ENCODE results near the gene G6PC1. TPM values are rescaled to one million over a fixed set of nuclear protein-coding genes. Genes with fewer than 3 reads are reported as not detected.

The G6PC1 gene
- total and polyA plus RNA-seq, 7 experiments from 2014 or later: not detected

GRCh38 chr17:42929497-42929844 is 28.9 kb downstream of the G6PC1 start:
- Mint-ChIP-seq H3K4me1 (peaks cover 0 to 12% (median 4%) of the 10 kb centered on the region in 7 donors), H3K27ac (peak overlapping the region in 1 of 9 donors; percentile 36), H3K27me3 (peaks cover 0 to 6% (median 0%) of the 10 kb centered on the region in 5 donors), H3K4me3 (no peak overlapping the region), H3K36me3 (peaks cover 0 to 4% (median 0%) of the 10 kb centered on the region in 5 donors), H3K9me3 (no peaks in the 10 kb centered on the region)
- no peaks in the 10 kb centered on the region for H3K36me3 ChIP-seq (ENCODE audit: control insufficient read depth in 2 of 3, insufficient read depth in 3 of 3, low read length in 3 of 3)
- no peak overlapping the region for H3K4me3 ChIP-seq (ENCODE audit: low read length)
- no peak for DNase-seq
- no peaks in the 10 kb centered on the region for H3K4me1 ChIP-seq (ENCODE audit: control insufficient read depth in 2 of 2, insufficient read depth in 2 of 2, low read length in 2 of 2)
- intact Hi-C loops (cut with micrococcal nuclease): no loop called here
- POLR2A ChIA-PET: no interaction called here
- H3K27me3 ChIP-seq (ENCODE audit: control insufficient read depth in 2 of 2, insufficient read depth in 2 of 2, low read length in 2 of 2): no peaks in the 10 kb centered on the region
- ATAC-seq: no peak
- CTCF ChIA-PET: no interaction called here
- no peaks in the 10 kb centered on the region for H3K9me3 ChIP-seq (ENCODE audit: control insufficient read depth in 2 of 3, low read length in 3 of 3)
- no peak overlapping the region for H3K27ac ChIP-seq (ENCODE audit: low read depth, low read length)

GRCh38 chr17:42937712-42938596 is 37.4 kb downstream of the G6PC1 start:
- Histone ChIP-seq H3K27me3 (ENCODE audit: control insufficient read depth in 2 of 2, insufficient read depth in 2 of 2, low read length in 2 of 2) (no peaks in the 10 kb centered on the region), H3K27ac (ENCODE audit: low read depth, low read length) (no peak overlapping the region), H3K9me3 (ENCODE audit: control insufficient read depth in 2 of 3, low read length in 3 of 3) (no peaks in the 10 kb centered on the region), H3K36me3 (ENCODE audit: control insufficient read depth in 2 of 3, insufficient read depth in 3 of 3, low read length in 3 of 3) (no peaks in the 10 kb centered on the region), H3K4me3 (ENCODE audit: low read length) (no peak overlapping the region), H3K4me1 (ENCODE audit: control insufficient read depth in 2 of 2, insufficient read depth in 2 of 2, low read length in 2 of 2) (no peaks in the 10 kb centered on the region)
- ATAC-seq (peak; percentile 48), DNase-seq (peak in 5 of 9 donors; percentile 2 to 23 (median 9))
- ChIA-PET CTCF (no interaction called here), POLR2A (no interaction called here)
- no peaks in the 10 kb centered on the region for H3K36me3 Mint-ChIP-seq
- intact Hi-C loops (cut with micrococcal nuclease): no loop called here
- H3K27me3 Mint-ChIP-seq: peaks cover 0 to 17% (median 0%) of the 10 kb centered on the region in 5 donors
- no peak overlapping the region for H3K4me3 Mint-ChIP-seq
- H3K9me3 Mint-ChIP-seq: no peaks in the 10 kb centered on the region
- H3K27ac Mint-ChIP-seq: no peak overlapping the region
- H3K4me1 Mint-ChIP-seq: peaks cover 0 to 2% (median 0%) of the 10 kb centered on the region in 7 donors

- Mint-ChIP-seq H3K4me3 (no peak overlapping the region), H3K27me3 (peaks cover 0 to 5% (median 0%) of the 10 kb centered on the region in 5 donors), H3K27ac (no peak overlapping the region), H3K9me3 (no peaks in the 10 kb centered on the region), H3K4me1 (no peaks in the 10 kb centered on the region), H3K36me3 (peaks cover under 1 to 6% (median 4%) of the 10 kb centered on the region in 5 donors)
- ChIA-PET CTCF (no interaction called here), POLR2A (no interaction called here)
- intact Hi-C loops (cut with micrococcal nuclease): no loop called here
- Histone ChIP-seq H3K27me3 (ENCODE audit: control insufficient read depth in 2 of 2, insufficient read depth in 2 of 2, low read length in 2 of 2) (no peaks in the 10 kb centered on the region), H3K4me3 (ENCODE audit: low read length) (no peak overlapping the region), H3K4me1 (ENCODE audit: control insufficient read depth in 2 of 2, insufficient read depth in 2 of 2, low read length in 2 of 2) (no peaks in the 10 kb centered on the region), H3K9me3 (ENCODE audit: control insufficient read depth in 2 of 3, low read length in 3 of 3) (no peaks in the 10 kb centered on the region), H3K36me3 (ENCODE audit: control insufficient read depth in 2 of 3, insufficient read depth in 3 of 3, low read length in 3 of 3) (peaks cover 0 to 8% (median under 1%) of the 10 kb centered on the region in 3 experiments), H3K27ac (ENCODE audit: low read depth, low read length) (no peak overlapping the region)
- ATAC-seq: no peak
- no peak for DNase-seq
Observed at GRCh38 chr17:42944211-42944610, 43.6 kb downstream of the G6PC1 start.

DNA sequence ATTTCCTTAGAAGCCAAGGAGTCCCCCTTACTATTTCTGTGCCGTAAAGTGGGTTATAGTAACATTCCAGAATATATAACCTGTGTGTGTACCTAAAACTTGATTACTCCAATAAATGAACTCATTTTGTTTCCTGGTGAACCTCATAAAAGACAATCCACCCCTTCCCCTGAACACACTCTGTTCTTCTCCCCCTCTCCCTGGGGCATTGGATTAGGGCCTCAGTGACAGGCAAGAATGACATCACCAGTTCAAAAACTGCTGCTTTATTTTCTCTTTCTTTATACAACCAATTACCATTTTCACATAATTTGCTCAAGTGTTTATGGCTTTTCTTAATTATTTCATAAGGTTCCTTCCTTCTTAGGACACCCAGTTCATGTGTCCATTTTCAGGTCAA is 46.2 kb downstream of the G6PC1 start:
- no peak overlapping the region for H3K4me3 ChIP-seq (ENCODE audit: low read length)
- no peaks in the 10 kb centered on the region for H3K27me3 Mint-ChIP-seq
- DNase-seq (no peak), ATAC-seq (no peak)
- H3K4me1 Mint-ChIP-seq: no peaks in the 10 kb centered on the region
- H3K27me3 ChIP-seq (ENCODE audit: control insufficient read depth in 2 of 2, insufficient read depth in 2 of 2, low read length in 2 of 2): no peaks in the 10 kb centered on the region
- no peak overlapping the region for H3K4me3 Mint-ChIP-seq
- no peaks in the 10 kb centered on the region for H3K9me3 ChIP-seq (ENCODE audit: control insufficient read depth in 2 of 3, low read length in 3 of 3)
- H3K4me1 ChIP-seq (ENCODE audit: control insufficient read depth in 2 of 2, insufficient read depth in 2 of 2, low read length in 2 of 2): no peaks in the 10 kb centered on the region
- intact Hi-C loops (cut with micrococcal nuclease): no loop called here
- POLR2A ChIA-PET: interaction anchor here (0.6 kb wide), 1 partner anchor 523 kb away, joined by 3 read pairs; no protein-coding TSS in a partner anchor
- H3K36me3 ChIP-seq (ENCODE audit: control insufficient read depth in 2 of 3, insufficient read depth in 3 of 3, low read length in 3 of 3): peaks cover 0 to 32% (median 4%) of the 10 kb centered on the region in 3 experiments
- CTCF ChIA-PET: no interaction called here
- H3K27ac ChIP-seq (ENCODE audit: low read depth, low read length): no peak overlapping the region
- H3K27ac Mint-ChIP-seq: peak overlapping the region in 2 of 9 donors; percentile 4 to 43
- H3K9me3 Mint-ChIP-seq: no peaks in the 10 kb centered on the region
- H3K36me3 Mint-ChIP-seq: peaks cover 5 to 23% (median 8%) of the 10 kb centered on the region in 5 donors

DNA sequence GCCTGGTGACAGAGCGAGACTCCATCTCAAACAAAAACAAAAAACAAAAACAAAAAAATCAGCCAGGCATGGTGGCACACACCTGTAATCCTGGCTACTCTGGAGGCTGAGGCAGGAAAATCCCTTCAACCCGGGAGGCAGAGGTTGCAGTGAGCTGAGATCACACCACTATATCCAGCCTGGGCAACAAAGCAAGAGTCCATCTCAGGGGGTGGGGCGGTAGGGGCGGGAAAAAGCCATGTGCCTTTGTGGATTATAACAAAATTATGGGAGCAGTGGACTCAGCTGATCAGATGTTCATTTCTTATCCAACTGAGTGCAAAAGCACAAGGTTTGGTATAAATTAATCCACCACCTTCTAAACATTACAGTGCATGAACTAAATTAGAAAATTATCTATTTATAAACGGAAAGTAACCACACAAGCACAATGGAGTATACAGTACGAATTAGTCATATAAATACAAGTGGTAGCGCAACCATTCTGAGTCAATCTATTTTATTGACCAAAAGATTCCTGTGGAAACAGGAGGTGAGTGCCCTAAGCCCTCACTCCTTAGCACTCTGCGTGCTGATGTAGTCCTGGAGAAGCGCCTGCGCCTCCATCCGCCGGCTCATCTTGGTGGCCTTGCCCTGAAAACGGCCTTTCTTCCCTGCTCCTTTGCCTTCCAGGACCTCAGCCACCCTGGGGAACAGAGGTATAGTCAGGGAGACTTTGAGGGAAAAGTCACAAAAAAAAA is 49.6 kb downstream of the G6PC1 start:
- Mint-ChIP-seq H3K27ac (peak overlapping the region in 1 of 9 donors; percentile 51), H3K36me3 (peaks cover 10 to 44% (median 14%) of the 10 kb centered on the region in 5 donors), H3K4me1 (no peaks in the 10 kb centered on the region), H3K9me3 (no peaks in the 10 kb centered on the region), H3K27me3 (no peaks in the 10 kb centered on the region), H3K4me3 (no peak overlapping the region)
- Histone ChIP-seq H3K27me3 (ENCODE audit: control insufficient read depth in 2 of 2, insufficient read depth in 2 of 2, low read length in 2 of 2) (no peaks in the 10 kb centered on the region), H3K36me3 (ENCODE audit: control insufficient read depth in 2 of 3, insufficient read depth in 3 of 3, low read length in 3 of 3) (peaks cover 5 to 66% (median 13%) of the 10 kb centered on the region in 3 experiments), H3K4me1 (ENCODE audit: control insufficient read depth in 2 of 2, insufficient read depth in 2 of 2, low read length in 2 of 2) (no peaks in the 10 kb centered on the region), H3K27ac (ENCODE audit: low read depth, low read length) (no peak overlapping the region), H3K4me3 (ENCODE audit: low read length) (no peak overlapping the region), H3K9me3 (ENCODE audit: control insufficient read depth in 2 of 3, low read length in 3 of 3) (no peaks in the 10 kb centered on the region)
- no peak for ATAC-seq
- ChIA-PET POLR2A (interaction anchor here (1.0 kb wide), 1 partner anchor 372 kb away, joined by 3 read pairs; no protein-coding TSS in a partner anchor), CTCF (no interaction called here)
- intact Hi-C loops (cut with micrococcal nuclease): no loop called here
- no peak for DNase-seq
